ENCODE data around the gene ZFX.

The ZFX gene

DNA sequence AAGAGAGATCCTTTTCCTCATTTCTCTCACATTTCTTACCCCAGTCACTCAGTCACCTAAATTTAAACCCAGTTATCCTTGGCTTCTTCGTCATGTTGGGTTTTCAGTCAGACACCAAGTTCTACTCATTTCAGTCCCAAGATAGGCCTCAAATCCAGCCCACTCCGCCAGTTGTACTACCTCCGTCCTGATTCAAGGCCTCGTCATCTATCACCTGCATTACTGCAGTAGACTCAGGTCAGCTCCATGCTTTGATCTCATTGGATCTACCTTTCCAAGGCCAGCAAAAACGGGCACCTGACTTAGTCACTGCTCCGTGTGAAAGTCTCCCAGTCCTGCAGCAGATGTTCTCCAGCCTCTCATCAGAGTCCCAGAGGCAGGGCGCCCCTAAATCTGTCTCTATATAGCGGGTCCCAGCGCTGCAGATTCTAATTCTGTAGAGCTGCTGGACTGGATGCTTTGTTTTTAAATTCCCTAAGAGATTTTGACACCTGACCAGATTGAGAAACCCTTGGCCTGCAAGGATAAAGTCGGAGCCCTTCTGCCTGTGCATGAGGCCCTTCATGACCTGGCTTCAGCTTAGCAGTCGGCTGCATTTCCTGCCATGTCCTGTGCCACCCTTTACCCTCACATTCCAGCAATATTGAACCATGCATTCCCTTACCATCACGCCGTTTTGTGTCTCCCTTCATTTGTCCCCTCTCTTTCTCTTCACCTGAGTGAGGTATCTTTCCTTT lies 53.7 kb downstream of the ZFX start:
- DNase-seq: no peak

DNA sequence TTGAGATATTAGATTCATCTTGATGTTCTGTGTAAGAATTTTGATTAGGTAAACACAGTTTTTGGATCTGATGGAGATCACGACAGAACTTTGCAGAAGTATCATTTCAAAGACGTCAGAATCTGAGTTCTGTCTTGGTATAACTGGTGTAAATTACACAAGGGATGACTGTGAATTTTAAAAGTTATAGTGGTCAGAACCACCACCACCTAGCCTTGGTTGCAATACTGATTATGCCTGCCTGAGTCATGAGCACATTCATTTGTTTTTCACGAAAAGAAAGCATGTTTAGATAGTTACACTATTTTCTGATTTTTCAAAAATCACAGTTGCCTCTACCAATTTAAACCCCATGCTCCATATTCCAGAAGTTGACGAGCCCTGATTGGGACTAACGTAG lies 54.8 kb downstream of the ZFX start:
- no peak for DNase-seq

DNA sequence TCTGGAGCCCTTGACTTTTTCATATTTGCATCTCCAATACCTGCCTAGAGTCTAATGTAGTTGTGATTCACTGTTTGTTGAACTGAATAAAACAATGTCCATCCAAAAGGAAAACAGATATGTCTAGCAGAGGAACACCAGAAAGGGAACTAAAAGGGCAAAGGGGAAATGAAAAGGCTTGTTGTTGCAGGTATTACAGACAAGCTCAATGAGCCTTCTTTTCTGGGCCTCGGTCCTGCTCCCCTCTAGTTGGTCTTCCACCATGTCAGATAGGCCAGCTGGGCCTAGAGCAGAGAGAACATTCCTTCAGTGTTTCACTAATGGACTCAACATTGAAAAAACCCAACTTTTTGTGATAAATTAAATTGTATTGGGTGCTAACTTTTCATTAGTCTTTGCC lies 55.4 kb downstream of the ZFX start:
- DNase-seq: no peak

DNA sequence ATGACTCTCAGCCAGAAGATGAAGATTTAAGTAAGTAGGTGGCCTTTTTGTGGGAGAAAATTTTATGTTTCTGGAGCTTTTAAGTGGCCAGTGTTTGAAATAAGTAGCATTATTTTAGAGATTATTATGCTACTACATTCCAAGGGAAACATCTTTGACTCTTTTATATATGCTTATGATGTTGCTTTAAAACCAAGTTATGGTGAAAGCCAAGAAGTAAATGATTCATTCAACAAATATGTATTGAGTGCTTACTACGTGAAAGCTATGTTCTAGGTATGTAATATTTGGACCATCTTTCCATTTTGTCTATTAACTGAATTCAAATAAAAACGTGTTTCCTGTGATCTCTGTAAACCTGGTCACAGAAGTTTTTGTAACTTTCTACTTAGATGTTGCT lies 58.3 kb downstream of the ZFX start:
- no peak for DNase-seq

DNA sequence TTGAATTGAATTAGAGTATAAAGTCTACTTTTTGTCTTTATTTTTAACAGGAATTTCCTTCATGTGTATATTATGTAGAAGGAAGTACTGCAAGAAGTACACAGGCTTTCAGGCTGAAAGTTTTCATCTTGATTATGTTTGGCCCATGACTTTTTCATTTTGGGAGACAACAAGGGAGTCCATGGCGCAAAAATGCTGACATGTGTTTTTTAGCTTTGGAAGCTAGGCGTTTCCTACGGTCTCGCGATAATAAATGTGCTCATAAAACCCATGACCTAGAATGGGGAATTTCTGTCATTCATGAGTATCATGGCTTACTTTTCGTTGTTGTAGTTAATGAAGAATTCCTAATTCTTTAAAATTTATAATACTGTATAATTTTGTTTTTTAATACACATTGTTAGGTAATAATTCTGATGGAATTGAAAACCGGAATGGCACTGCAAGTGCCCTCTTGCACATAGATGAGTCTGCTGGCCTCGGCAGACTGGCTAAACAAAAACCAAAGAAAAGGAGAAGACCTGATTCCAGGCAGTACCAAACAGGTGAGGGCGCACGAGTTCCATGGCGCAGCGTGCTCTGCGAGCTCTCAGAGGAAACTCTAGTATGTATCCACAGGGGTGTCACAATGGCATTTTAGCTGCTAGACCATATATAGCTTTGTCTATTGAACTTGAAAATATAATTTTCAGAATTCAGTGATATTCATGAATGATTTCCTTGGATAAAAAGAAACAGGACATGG lies 59.1 kb downstream of the ZFX start:
- no peak for DNase-seq

DNA sequence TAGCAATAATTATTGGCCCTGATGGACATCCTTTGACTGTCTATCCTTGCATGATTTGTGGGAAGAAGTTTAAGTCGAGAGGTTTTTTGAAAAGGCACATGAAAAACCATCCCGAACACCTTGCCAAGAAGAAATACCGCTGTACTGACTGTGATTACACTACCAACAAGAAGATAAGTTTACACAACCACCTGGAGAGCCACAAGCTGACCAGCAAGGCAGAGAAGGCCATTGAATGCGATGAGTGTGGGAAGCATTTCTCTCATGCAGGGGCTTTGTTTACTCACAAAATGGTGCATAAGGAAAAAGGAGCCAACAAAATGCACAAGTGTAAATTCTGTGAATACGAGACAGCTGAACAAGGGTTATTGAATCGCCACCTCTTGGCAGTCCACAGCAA lies 60.7 kb downstream of the ZFX start:
- DNase-seq: no peak

DNA sequence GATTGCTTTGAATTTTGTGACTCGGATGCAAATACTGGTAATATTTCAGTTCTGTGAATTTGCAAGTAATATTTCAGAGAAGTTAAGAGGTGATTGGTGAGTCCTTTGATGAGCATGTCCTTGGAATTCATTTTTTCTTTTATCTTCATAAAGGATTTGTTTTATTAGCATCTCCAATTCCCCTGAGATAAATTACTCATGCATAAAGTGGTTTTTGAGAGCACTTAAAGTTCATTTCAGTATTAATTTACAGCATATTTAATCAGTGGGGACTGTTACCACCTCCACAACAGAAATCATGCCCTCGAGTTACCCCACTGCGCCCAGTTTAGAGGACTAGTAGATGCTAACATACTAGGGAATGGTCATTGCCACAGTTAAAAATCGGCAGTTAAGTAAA lies 65.0 kb downstream of the ZFX start:
- no peak for DNase-seq

DNA sequence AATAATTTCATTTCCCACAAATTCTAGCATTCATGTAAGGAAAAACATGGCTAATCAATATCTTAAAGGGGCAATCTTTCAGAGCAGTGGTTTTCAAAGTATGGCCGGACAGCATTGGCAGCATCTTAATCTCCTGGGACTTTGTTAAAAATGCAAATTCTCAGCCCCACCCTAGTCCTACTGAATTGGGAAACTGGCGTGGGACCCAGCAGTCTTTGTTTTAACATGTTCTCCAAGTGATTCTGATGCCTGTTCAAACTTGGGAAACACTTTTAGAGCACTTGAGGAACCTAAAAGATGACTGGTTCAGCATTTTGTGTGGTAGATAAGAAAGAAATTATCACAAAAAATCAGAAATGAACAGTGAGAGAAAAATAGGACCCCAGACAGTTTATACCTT lies 65.7 kb downstream of the ZFX start:
- no peak for DNase-seq

DNA sequence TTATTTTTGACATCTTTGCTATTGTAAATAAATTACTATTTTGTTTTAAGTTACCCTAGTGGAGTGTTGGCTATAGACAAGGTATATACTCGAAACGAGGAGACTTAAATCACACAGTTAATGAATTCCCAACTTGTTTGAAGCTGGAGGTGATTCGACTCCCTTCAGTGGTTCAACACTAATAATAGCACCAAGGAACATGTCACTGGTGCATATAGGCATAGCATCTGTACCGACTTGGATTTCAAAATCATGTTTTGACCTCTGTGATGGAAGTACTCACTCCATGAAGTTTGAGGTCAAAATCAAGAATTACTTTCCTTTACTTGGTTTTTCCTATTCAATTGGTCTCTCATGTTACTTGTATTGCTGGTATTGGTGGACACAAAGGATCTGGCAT lies 66.5 kb downstream of the ZFX start:
- no peak for DNase-seq

DNA sequence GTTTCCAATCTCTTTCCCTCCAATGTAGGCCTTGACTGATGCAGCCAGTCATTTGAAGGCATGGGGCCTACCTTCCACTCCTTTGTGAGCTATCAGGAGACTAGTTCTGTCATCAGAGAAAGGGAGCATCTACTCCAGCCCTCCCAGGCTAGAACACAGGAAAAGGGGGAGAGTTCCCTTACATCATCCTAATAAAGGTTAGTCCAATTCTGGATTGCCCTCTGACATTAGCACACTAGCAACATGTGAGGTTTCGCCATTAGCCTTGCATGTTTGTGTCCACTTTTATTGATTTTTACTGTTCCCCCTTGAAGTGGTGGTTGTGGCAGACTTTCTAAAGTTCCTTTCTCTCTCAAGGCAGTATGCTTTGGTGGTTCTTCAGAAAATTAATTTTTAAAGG lies 67.3 kb downstream of the ZFX start:
- no peak for DNase-seq

DNA sequence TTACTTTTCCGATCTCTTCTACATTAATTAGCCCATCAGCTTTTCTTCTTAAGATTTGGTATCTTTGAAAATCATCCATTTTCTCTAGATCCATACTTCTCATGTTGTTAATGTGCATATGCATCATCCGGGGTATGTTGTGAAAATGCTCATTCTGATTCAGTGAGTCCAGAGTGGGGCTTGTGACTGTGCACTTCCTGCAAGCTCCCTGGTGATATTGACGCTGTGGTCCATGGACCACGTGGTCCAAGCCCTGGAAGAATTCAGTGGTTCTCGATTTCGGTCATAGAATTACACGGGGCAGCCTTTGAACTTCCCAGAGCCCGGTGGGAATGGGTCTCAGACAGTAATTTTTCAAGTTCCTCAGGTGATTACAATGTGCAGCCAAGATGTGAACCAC lies 69.8 kb downstream of the ZFX start:
- no peak for DNase-seq

DNA sequence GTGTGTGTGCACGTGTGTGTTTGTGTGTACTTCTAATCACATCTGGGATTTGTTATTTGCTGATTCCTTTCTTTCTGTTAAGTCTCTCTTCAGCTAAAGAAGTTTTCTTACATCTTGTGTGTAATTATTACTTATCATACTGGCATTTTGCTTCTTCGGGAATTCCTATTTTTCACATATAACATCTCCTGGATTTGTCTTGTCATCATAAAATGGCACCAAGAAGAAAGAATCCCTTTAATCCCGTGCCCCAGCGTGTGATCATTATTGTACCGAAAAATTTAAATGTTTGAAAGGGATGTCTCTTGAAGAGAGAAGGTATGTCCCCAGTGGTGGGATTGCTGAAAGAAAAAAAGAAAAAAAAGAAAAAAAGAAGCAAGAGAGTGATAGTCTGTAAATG lies 72.3 kb downstream of the ZFX start:
- DNase-seq: no peak

DNA sequence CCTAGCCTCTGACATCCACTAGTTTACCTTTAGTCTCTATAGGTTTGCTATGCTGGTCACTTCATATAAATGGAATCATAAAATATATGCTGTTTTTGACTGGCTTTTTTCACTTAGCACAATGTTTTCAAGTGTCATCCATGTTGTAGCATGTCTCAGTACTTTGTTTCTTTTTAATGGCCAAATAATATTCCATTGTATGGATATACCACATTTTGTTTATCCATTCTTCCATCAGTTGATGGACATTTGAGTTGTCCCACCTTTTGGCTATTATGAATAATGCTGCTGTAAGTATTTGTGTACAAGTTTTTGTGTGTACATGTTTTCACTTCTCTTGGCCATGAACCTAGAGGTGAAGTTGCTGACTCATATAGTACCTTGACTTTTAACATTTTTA lies 75.7 kb downstream of the ZFX start:
- no peak for DNase-seq

DNA sequence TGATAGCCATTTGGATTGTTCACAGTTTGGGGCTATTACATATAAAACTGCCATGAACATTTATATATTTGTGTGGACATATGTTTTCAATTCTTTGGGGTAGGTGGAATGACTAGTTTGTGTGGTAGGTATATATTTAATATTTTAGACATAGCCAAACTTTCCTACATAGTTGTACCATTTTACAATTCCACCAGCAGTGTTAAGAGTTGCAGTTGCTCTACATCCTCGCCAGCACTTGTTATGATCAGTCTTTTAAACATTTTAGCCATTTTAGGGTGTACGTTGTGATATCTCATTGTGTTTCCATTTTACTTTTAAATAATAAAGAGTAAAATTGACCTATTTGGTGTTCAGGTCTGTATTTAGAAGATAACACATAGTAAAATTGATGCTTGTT lies 76.6 kb downstream of the ZFX start:
- no peak for DNase-seq

DNA sequence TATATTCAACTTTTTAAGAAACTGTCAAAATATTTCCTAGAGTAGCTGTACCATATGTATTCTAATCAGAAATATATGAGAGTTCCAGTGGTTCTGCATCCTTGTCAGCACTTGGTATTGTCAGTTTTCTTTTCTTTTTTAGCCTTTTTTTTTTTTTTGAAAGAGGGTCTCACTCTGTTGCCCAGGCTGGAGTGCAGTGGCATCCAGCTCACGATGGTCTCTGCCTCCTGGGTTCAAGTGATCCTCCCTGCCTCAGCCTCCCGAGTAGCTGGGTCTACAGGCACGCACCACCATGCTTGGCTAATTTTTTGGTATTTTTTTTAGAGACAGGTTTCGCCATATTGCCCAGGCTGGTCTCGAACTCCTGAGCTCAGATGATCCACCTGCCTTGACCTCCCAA lies 79.1 kb downstream of the ZFX start:
- no peak for DNase-seq

DNA sequence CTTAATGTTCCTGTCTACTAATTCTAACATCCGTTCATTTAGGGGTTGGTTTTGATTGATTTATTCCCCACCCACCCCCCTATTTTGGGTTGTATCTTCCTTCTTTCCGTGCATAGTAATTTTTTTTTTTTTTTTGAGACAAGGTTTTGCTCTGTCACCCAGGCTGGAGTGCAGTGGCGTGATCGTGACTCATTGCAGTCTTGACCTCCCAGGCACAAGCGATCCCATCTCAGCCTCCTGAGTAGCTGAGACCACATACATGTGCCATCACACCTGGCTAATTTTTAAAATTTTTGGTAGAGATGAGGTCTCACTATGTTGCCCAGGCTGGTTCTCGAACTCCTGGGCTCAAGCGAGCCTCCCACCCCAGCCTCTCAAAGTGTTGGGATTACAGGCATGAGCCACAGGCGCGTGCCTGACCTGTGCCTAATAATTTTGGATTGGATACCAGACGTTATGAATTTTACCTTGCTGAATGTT lies 79.9 kb downstream of the ZFX start:
- DNase-seq: no peak

DNA sequence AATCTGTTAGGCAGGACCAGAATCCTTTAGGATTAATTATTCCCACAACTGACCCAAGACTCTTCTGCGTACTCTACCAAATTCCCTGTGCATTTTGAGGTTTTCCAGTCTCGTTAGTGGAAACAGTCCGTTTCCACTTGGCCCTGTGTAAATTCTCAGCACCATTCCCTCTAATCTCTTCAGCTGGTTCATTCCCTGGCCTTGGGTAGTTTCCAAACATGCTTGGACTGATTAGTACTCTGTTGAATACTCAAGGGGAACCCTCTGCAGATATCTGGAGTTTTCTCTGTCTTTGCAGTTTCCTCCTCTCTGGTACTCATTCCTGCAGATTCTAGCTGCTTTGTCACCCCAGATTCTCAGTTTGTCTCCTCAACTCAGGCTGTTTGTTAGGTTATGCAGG lies 80.4 kb downstream of the ZFX start:
- no peak for DNase-seq

DNA sequence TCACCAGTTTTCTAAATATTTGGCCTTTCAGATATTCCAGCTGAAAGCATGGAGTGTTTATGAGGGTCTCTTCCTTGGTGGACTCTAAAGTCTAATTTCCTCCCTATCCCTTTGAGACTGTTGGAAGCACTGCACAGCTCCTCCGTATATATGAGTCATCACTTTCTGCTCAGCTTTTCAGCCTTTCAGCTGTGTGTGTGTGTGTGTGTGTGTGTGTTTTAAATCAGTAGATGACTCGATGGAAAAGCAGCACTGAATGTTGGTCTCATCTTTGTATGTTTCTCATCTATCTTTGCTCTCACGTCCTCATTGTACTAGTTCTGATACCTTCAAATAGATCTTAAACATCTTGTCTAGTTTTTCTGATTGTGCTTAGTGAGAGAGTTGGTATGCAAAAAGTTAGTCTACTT lies 81.6 kb downstream of the ZFX start:
- DNase-seq: no peak

DNA sequence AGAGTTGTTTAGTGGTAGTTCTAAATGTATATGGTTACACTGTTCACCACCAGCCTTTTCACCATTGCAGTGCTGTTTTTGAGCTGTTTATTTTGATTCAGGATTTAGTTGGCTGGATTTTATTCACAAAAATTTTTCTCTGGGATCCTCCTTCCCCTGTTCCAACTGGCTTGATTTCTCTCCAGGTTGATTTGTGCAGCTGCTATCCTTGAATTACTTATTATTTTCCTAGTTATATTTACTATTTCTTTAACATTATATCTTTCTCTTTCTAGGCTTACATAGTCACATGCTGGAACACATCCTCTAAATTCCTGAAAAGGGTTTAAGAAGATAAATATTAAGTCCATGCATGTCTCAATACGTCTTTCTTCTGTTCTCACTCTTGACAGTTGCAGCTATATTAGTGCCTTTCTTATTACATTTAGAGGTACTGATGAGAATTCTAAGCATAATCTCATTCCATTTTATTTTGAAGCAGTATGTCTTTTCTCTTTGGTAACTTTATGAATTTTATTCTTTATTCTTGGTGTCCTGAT lies 82.2 kb downstream of the ZFX start:
- no peak for DNase-seq

DNA sequence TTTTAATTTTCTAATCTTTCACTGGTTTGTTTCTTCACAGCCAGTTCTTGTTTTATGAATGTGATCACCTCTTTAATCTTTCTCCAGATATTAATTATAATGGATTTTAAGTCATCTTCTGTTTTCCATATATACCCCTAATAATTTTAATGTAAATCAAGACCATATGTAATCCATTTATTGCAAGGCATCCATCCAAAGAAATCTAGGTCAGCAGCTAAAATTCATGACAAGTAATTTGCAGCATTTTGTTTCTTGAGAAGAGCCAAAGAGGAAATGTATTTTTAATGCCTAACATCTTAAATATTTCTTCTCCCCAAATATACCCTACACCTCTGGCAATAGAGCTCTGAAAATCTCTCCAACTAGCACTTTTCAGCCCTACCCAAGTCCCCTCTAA lies 83.3 kb downstream of the ZFX start:
- DNase-seq: no peak

DNA sequence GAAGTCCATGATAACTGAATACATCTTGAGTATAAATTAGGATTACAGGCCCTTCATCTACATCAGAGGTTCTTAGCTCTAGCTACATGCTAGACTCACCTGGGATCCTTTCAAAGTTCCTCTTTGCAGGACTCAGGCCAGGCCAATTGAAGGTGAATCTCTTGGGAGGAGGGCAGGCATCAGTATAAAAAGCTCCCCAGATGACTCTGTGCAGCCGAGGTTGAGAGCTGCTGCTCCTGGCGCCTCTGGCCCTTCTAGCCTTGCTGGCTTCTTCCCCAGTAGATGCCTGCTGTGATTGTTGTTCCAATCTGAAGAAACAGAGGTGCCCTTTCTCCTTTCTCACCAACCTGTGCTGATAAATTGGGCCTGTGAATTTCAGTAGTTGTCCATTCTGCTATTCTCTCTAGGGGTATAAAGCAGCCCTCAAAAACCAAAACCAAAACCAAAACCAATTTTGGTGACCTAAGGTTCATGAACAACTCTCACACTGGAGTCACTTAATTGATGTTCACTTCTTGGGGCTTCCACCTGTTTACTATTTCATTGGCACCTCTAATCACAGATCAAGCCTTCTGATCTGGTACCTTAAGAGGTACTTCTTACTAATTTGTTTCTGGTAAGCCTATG lies 85.7 kb downstream of the ZFX start:
- no peak for DNase-seq

DNA sequence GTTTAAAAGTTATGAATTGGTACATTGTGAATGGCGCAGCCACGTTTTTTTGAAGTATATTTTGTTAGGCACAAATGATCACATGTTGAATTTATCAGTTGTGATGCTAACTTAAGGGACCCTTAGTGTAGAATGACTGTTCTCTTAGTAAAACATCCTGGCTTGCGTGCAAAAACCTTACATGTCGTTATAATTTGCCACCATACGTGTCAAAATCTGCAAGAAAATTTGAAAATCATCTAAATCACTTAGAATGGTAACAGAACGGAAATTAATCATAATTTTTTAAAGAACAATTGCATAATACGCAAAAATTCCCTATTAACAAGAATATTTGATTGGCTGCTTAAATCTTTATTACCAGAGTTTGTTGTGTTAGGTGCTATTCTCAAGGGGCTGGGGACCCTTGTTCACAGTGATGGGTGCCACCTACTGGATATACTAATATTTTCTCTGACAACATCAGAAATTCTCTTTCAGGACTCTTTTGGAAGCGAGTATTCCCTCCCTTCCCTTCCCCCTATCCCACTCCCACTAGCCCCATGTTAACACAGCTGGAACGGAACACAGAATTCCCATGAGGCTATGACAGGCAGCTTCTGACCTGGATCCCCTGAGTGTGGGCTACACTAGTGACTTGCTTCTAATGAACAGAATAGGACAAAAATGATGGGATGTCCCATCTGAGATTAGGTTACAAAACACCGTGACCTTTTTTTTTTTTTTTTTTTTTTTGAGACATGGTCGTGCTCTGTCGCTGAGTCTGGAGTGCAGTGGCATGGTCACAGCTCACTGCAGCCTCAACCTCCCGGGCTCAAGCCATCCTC lies 92.5 kb downstream of the ZFX start:
- DNase-seq: no peak

DNA sequence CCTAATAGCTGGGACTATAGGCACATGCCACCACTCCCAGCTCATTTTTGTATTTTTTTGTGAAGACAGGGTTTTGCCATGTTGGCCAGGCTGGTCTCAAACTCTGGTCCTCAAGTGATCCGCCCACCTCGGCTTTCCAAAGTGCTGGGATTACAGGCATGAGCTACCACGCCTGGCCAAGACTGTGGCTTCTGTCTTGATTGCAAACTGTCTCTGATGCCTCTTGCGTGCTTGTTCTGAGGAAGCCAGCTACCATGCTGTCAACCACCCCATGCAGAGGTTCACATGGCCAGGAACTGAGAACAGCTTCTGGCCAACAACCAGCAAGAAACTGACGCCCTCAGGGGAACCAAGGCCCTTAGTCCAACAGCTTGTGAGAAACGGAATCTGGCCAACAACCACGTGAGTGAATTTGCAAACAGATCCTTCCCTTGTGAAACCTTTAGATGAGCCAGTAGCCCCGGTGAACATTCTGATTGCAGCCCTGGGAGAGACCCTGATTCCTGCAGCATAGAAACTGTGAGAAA lies 93.2 kb downstream of the ZFX start:
- no peak for DNase-seq

Measured in activated effector memory CD4-positive, alpha-beta T cell treated with Interleukin-2 at 50 U/mL for 16 hours (primary cell).